ENCODE data around the gene TMEM51.

The TMEM51 gene, protein sequence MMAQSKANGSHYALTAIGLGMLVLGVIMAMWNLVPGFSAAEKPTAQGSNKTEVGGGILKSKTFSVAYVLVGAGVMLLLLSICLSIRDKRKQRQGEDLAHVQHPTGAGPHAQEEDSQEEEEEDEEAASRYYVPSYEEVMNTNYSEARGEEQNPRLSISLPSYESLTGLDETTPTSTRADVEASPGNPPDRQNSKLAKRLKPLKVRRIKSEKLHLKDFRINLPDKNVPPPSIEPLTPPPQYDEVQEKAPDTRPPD

DNA sequence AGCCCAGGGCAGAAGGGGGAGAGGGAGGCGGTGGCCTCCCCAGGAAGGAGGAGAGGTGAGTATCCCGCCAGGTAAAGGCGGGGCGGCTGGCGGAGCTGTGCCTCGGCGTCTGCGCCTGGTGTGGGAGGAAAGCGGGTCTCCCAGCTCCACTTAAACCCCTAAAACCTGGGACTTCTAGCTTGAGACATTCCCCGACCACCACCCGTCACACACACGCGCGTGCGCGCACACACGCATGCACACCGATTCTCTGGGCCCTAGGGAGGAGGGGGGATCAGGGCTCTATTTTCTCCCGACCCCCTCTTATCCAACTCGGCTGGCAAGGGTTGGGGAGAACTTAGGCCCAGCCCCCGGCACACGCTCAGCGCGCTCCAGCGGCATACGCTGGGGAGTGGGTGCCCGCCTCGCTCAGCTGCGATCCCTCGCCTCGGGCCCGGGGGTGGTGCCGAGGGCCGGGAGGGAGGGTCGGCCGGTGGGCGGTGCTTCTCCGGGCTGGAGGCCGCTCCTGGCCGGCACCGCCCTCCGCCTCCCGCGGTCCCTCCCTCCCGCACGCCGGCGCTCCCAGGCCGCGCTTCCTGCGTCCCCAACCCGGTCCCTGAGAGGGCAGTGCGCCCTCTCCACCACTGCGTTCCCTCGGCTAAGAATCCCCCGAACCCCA is at the start of gene TMEM51:
Gene TMEM51, plus strand, starts transcription at position 564 of the 658 bp plus-strand sequence. CDS start 61,341 bp downstream, outside the sequence.
- DNase-seq (ENCODE audit: low read depth): no peak

DNA sequence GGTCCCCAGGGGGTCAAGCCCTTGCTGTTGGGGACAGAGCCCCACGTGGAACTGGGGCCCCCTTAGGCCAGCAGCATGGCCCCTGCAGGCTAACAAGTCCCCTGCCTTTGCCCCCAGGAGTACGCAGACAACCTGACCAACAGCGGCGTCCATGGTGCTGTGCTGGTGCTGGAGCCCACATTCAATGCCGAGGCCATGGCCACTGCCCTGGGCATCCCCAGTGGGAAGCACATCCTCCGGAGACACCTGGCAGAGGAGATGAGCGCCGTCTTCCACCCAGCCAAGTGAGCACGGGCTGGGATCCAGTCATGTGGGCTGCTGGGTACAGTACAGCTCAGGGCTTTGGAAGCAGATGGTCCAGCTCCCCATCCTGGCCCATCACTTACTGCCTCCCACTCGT is 49.6 kb upstream of the TMEM51 start:
- DNase-seq (ENCODE audit: low read depth): no peak

DNA sequence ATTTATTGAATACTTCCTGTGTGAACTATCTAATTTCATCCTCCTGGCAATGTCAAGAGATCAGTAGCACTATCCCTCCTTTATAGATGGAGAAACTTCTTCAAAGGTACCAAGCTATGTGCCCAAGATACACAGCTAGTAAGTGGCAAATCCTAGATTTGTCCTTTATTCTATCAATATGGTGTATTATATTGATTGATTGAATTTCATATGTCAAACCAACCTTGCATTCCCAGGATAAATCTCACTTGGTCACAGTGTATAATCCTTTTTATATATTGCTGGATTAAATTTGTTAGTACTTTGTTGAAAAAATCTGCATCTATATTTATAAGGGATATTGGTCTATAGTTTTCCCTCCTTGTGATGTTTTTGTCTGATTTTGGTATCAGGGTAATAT is 48.8 kb upstream of the TMEM51 start:
- no peak for DNase-seq (ENCODE audit: low read depth)

DNA sequence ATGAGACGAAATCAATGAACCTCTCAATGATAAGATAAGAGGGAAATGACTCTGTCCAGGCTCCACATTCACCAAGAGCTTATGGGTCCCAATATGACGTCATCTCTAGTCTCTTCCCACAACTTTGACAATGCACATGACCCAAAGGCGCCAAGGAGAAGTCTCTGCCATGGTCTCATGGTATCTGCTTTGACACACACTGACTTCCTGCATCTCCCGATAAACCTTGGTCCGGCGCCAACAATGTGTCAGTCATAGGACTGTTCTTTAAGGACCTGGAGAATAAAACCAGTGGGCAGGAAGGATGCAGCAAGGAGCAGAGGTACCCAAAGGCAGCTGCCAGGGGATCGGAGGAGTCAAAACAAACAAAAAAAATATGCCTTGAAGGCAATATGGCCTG is 46.9 kb upstream of the TMEM51 start:
- no peak for DNase-seq (ENCODE audit: low read depth)

DNA sequence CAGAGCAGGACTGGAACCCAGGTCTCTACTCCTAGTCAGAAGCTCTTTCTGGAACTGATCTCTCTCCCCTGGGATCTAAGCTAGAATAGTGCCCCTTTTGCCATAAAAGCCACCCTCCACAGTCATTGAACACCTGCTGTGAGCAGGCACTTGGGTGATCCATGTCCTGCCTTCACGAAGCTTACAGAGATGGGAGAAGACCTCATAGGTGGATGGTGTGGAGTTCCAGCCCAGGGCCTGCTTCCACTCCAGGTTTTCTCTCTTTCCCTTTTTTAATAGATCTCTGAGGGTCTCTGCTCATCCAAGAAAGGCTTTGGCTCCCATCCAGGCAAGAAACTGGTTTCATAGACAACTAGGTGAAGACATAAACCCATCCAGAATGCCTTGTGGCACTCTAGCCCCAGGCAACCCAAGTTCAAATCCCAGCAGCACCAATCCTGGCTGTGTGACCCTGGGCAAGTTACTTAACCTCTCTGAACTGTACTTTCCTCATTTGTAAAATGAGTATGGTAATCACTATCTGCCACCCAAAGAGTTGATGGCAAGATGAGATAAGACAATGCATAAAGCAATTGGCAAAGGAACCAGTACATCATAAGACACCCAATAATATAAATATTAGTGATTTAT is 46.4 kb upstream of the TMEM51 start:
- DNase-seq (ENCODE audit: low read depth): no peak

DNA sequence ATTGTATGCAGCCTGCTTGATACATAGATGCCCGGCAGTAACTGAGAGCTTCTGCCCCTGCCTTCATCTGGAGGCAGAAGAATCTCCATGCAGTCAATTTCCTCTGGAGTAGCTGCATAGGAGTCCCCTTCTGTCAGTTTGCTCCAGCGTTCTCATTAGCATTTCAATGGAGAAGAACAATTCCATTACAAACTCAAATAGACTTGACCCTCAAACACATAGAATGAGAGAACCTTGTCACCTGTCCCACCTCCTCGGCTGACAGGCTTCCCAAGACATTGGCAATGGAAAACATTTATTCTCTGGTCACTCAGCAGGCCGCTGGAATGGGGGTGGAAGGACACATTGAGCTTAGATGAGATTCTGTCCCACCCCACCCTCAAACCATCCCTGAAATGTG is 45.6 kb upstream of the TMEM51 start:
- no peak for DNase-seq (ENCODE audit: low read depth)

DNA sequence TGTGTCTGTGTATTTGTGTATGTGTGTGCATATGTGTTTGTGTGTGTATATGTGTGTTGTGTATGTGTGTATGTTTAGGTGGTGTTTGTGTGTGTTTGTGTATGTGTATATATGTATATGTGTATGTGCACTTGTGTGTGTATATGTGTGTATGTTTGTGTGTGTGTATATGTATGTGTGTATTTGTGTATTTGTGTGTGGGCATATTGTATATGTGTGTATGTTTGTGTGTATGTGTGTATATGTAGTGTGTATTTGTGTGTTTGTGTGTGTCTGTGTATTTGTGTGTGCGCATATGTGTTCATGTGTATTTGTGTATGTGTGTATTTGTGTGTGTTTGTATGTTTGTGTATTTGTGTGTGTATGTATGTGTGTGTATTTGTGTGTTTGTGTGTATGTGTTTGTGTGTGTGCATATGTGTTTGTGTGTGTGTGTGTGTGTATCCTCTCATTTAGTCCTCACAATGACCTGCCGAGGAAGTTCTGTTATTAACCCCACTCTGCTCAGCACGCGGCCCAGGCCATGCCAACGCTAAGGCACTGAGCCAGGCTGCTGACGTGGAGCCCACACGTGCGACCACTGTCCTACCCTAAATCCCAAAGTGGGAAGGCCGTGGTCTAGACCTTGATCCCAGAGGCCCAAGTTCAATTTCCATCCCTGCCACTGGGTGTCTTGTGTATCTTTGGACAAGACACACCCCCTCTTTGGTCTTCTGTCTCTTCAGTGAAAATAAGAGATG is 43.2 kb upstream of the TMEM51 start:
- DNase-seq (ENCODE audit: low read depth): no peak

DNA sequence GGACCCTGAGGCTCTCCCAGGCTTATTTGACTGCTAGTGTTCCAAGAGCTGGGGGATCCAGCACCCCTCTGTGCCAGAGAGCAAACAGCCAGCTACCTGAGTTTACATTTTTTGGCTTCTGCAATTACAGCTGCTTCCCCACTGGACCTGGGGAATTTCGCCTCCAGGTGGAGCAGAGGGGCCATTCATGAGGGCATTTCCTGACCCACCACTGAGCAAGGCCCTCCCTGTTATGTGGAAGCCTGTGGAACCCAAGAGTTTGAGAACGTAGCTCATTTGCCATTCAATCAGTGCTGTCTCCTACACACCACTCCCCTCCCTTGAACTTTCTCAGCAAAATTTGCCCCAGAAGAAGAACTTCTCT is 42.7 kb upstream of the TMEM51 start:
- no peak for DNase-seq (ENCODE audit: low read depth)

DNA sequence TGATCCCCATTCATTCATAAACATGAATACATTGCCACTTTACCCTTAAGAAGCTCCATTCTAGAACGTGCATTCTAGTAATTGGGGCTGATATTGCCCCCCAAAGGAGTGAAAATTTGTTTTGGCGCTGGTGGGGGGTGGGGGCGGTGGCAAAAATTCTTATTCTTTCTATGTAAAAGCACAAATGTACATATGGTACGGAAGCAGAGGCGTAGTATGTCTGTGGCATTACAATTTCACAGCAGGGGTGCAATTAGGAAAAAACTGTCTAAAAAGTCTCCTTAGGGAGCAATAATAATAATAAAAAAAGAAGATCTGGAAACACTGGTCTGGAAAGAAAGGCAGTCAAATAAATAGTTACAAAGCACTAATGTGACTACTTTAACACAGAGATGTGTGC is 40.4 kb upstream of the TMEM51 start:
- DNase-seq (ENCODE audit: low read depth): no peak

DNA sequence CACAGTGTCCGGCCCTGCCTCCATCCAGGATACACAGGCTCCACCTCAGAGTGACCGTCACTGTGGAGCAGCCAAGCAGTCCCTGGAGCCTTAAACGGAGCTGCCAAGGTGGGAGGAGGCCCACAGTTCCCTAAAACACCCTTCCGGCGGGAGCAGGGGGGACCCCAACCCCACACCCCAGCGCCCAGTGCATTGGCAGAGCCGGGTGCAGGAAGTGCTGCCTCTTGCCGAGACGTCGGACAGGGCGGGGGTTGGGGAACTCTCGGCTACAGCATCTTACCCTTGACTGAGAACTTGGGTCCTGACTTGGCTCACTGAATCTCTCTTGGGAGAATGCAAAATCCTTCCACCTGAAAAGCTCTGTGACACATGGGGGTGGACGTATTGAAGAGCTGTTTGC is 38.7 kb upstream of the TMEM51 start:
- no peak for DNase-seq (ENCODE audit: low read depth)

DNA sequence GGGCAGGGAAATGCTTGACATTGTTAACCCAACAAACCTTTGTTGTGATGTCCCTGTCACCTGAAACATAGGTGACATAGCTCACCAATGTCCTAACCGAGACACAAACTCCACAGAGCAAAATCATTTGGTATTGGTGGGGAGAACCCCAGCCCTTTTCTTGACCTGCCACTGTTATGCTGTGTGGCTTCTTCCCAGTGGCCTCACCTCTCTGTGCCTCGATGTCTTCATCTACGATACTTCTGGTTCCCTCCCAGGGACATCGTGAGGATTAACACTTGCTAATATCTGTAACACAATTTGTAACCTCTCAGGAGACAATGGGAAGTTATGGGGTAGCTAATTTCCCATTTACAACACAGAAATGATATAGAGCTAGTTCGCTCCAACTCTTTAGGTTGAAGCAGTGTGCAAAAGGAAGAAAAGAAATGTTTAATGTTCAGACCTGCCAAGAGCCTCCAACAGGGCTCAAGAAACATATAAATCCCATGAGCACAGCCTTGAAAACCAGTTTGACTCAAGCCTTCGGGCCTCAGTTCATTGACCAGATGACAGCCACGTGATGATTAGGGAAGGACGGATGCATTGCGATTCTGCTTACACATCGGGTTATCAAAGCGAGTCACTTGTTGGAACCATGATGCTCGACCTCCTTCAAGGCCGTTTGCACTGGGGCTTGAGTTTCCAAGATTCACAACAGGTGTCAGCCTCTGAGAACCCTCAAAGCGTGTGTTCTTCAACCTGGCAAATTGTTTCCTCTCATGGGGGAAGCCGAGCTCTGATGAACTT is 37.8 kb upstream of the TMEM51 start:
- DNase-seq (ENCODE audit: low read depth): no peak

DNA sequence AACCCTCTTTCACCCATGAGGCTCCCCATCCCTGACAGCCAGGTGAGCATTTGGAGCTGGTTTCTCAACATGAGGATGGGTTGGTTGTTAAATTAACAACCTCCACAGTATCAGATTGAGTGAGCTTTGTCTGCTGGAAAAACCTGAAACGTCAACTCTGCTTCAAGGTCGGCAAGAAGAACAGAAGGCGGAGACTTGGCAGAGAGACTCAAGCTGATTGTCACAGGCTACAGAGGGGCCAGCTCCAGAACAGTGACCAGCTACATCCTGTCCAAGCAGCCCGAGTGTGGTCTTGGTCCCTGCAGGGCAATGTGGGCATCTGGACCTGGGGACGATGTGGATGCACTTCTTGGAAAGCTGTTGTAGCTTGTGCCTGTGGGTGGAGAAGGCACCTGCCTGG is 36.6 kb upstream of the TMEM51 start:
- DNase-seq (ENCODE audit: low read depth): no peak

DNA sequence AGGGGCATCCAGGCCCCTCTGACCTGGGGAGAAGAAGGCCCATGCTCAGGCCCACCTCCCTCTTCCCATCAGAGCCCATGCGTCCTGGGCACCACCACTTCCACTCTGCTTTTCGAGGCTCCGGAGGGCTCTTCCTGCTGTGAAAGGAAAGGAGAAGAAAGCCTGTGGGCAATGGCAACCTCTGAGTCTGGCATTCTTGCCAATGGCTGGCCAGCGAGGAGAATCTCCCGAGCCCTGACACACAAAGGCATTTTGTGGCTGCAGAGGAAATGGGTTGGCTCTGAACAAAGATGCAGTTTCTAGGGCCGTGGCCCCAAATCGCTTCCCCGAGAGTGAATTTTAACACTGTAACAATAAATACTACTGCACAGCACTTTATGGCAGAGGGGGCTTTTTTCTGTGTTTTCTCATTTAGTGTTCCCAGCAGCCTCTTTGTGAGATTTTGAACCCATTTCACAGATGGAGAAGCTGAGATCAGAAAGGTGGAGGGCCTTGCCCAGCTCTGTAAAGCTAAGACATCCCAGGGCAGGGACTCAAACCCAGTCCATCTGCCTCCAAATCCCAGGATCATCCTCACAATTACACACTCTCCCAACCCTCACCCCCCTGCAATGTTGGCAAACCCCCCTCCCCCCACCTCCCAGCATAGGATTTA is 35.7 kb upstream of the TMEM51 start:
- no peak for DNase-seq (ENCODE audit: low read depth)

DNA sequence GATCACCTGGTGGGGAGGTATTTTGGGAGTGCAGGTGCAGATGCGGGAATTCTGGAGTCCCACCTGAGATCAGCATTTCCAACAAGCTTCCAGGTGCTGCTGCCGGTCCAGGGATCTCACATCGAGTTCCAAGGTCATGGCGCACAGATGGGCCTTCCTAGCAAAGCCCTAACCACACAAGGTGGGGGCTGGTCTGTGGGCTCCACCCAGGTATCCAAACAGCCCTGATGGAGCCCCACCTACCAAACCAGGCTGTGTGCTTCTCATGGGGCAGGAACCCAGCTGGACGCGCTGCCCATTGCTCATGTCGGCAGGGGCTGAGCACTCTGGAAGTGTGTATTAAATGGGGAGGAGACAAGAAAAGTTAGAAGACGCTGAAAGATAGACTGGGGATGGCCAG is 35.0 kb upstream of the TMEM51 start:
- no peak for DNase-seq (ENCODE audit: low read depth)

DNA sequence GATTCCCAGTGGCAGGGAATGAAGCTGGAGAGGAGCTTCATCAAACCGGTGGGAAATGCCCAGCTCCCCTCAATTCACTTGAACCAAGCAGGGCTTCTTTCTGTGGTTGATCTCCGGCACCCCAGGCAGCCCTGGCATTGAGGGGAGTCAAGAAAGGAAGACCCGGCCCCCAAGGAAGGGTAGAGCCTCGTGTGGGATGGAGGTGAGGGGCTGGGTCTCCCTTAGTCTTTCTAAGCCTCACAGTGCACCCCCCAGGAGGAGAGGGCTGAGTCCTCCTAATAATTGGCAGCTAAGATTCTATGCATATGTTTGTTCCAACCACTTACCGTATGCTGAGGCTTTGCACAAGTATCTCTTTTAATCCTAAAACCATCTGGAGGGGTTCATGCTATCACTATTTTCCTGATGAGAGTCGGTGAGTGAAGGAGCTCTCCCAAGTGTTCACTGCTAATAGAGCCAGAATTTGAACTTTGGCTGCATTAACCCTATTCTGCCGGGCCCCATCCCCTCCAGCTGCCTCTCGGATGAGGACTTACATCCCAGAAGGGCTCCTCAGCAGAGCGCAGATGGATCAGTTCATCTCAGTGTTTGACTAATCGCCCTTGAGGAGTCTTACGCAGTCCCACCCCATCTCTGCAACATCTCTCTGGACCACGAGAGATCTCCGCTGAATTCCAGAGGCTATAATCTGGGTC is 33.1 kb upstream of the TMEM51 start:
- DNase-seq (ENCODE audit: low read depth): no peak

DNA sequence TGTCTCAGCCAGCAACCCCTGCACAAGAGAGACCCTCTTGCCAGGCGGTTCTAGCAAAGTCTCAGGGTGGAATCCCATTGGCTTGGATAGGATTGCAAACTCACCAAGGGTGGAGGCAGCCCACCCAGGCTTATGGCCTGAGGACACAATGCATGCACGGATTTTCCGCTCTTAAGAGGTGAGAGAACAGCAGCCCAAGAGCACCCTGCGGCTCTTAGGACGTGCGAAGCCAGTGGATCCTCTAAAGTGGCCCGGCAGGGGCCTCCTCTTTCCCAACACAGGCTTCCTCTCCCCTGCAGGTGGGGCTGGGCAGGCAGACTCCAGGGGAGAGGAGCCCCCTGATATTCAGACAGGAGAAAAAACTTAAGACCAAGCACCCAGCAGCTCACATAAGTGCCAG is 31.2 kb upstream of the TMEM51 start:
- no peak for DNase-seq (ENCODE audit: low read depth)

DNA sequence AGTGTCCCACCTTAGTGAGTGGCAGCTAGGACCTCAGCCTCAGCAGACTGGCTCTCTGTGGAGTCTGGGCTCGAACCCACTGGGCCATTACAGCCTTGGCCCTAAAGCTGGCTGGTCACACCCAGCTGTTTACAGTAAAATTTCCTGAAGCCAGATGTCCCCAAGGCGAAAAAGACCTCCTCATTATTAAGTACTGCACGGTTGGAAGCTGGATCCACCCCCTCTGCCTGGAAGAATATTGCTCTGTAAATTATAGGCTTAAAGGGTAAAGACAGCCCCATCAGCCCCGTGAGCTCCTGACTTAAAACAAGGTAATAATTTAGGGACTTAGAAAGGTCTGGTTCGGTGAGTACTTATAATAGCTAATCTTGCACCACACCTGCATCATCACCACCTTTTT is 30.3 kb upstream of the TMEM51 start:
- DNase-seq (ENCODE audit: low read depth): no peak

DNA sequence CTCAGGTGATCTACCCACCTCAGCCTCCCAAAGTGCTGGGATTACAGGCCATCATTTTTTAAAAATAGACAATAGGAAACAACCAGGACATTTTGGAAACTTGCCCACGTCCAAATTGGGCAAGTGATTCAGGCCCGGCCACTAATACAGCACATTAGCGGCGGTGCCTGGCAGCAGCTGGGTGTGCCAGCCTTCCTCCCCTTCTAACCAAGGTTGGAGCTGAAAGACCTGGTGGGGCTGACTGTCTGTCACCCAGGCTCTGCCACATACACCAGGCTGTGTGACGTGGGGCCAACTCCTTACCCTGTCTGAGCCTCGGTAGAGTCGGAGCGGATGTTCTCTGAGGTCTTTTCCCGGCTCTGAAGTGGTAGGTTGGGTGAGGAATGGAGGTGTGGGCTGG is 29.6 kb upstream of the TMEM51 start:
- DNase-seq (ENCODE audit: low read depth): no peak

DNA sequence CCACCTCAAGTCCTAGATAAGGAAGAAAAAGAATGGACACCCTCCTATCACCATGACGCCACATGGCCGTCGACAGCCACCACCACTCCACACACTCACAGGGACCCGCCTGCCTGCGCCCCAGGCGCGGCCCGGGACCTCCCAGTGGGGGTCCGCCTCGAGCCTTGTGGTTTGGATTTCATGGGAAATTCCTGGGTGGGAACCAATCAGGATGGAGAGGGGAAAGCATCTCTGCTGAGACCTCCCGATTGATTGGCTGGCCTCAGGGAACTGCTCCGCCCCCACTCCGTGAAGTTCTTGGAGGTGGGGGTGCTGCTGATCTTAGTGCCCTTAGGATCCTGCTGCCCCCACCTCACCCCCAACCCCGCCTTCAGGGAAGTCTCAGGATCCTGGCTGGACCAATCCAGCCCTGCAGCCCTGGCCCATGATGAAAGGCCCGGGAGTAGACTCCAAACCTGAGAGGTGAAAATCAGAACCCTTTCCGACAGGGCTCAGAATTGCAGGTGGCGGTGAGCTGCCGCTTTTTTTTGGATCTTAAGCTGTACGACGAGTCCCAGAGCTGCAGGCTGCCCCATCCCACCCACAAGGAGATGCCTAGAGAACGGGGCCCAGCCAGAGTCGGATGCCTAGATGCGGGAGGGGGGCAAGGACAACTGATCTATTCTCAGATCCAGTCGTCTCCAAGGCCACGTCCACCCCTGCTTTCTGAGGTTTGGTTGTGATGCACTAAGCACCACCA is 29.0 kb upstream of the TMEM51 start:
- DNase-seq (ENCODE audit: low read depth): no peak

DNA sequence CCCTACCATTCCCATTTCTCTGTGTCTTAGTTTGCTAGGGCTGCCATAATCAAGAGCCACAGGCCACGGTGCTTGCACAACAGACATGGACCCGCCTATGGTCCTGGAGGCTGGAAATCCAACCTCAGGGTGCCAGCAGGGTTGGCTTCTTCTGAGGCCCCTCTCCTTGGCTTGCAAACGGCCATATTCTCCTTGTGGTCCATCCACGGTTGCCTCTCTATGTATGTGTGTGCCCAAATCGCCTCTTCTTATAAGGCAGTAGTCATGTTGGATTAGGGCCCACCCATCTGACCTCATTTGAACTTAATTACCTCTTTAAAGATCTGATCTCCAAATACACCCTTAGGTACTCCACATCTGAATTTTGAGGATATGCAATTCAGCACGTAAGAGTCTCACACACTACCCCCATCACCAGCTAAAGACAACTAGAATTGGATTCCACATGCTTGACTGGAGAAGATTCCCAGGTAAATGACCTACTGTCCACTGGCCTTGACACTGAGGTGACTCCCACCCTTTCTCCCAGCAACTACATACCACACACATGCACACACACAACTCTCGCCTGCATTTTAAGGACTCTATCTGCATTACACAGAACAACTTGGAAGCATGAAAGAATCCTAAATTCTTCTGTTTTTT is 28.3 kb upstream of the TMEM51 start:
- no peak for DNase-seq (ENCODE audit: low read depth)
